ENCODE data around the gene CFAP299.
"Not testable (repeated sequence)": the region's sequence is repeated elsewhere in the genome, so short reads cannot be mapped to it uniquely, and the experiment has no call there.

Gene CFAP299

GRCh38 chr4:80610845-80611677, 275.5 kb downstream of the CFAP299 start:
- DNase-seq (ENCODE audit: low read depth): no peak

GRCh38 chr4:80611678-80611979, 276.1 kb downstream of the CFAP299 start:
- DNase-seq (ENCODE audit: low read depth): no peak

- DNase-seq (ENCODE audit: low read depth): no peak
These were observed 277.9 kb downstream of the CFAP299 start for GRCh38 chr4:80613470-80613869.

GRCh38 chr4:80614319-80614718, 278.8 kb downstream of the CFAP299 start:
- DNase-seq (ENCODE audit: low read depth): no peak

GRCh38 chr4:80615099-80615498, 279.6 kb downstream of the CFAP299 start:
- no peak for DNase-seq (ENCODE audit: low read depth)

- DNase-seq (ENCODE audit: low read depth): no peak
These were observed 283.6 kb downstream of the CFAP299 start for GRCh38 chr4:80619070-80619674.

GRCh38 chr4:80631861-80632260, 296.3 kb downstream of the CFAP299 start:
- DNase-seq (ENCODE audit: low read depth): no peak

GRCh38 chr4:80637190-80637589, 301.7 kb downstream of the CFAP299 start:
- no peak for DNase-seq (ENCODE audit: low read depth)

- DNase-seq (ENCODE audit: low read depth): no peak
These were observed 310.5 kb downstream of the CFAP299 start for GRCh38 chr4:80646061-80646460.

- DNase-seq (ENCODE audit: low read depth): no peak
These were observed 320.1 kb downstream of the CFAP299 start for GRCh38 chr4:80655662-80656061.

GRCh38 chr4:80670118-80670517, 334.6 kb downstream of the CFAP299 start:
- DNase-seq (ENCODE audit: low read depth): not testable (repeated sequence)

GRCh38 chr4:80678413-80678812, 342.9 kb downstream of the CFAP299 start:
- DNase-seq (ENCODE audit: low read depth): no peak

- DNase-seq (ENCODE audit: low read depth): no peak
These were observed 345.4 kb downstream of the CFAP299 start for GRCh38 chr4:80680934-80681333.

- DNase-seq (ENCODE audit: low read depth): no peak
These were observed 349.7 kb downstream of the CFAP299 start for GRCh38 chr4:80685214-80685613.

GRCh38 chr4:80687736-80688135, 352.2 kb downstream of the CFAP299 start:
- not testable (repeated sequence) for DNase-seq (ENCODE audit: low read depth)

GRCh38 chr4:80694171-80694570, 358.6 kb downstream of the CFAP299 start:
- DNase-seq (ENCODE audit: low read depth): no peak

- DNase-seq (ENCODE audit: low read depth): no peak
These were observed 369.8 kb downstream of the CFAP299 start for GRCh38 chr4:80705311-80705710.

GRCh38 chr4:80709082-80709869, 373.7 kb downstream of the CFAP299 start:
- DNase-seq (ENCODE audit: low read depth): no peak

GRCh38 chr4:80710748-80711451, 375.4 kb downstream of the CFAP299 start:
- no peak for DNase-seq (ENCODE audit: low read depth)

GRCh38 chr4:80711956-80712355, 376.4 kb downstream of the CFAP299 start:
- DNase-seq (ENCODE audit: low read depth): no peak

- DNase-seq (ENCODE audit: low read depth): no peak
These were observed 377.9 kb downstream of the CFAP299 start for GRCh38 chr4:80713409-80713808.

GRCh38 chr4:80717204-80717603, 381.7 kb downstream of the CFAP299 start:
- no peak for DNase-seq (ENCODE audit: low read depth)

All from non-pigmented ciliary epithelial cell (primary cell).